ENCODE results near the gene CCDC93.

GRCh38 chr2:118013221-118013723, 598 bp downstream of the CCDC93 start:
- TF ChIP-seq ELF4 (IDR thresholded peaks at IDR 0.05), result no peak
- no peak for TF ChIP-seq ARNT (IDR thresholded peaks at IDR 0.05)
- TF ChIP-seq FOXM1 (IDR thresholded peaks at IDR 0.05; ENCODE audit: borderline replicate concordance), result no peak
- TF ChIP-seq SP1 (IDR thresholded peaks at IDR 0.05), result no peak
- no peak for TF ChIP-seq PKNOX1 (IDR thresholded peaks at IDR 0.05)
- TF ChIP-seq TARDBP (IDR thresholded peaks at IDR 0.05), result no peak
- no peak for TF ChIP-seq FOXA1 (IDR thresholded peaks at IDR 0.05)
- no peak for TF ChIP-seq BHLHE40 (IDR thresholded peaks at IDR 0.05; ENCODE audit: borderline replicate concordance)
- no peak for TF ChIP-seq LEF1 (IDR thresholded peaks at IDR 0.05; ENCODE audit: borderline replicate concordance)
- no peak for TF ChIP-seq NFRKB (IDR thresholded peaks at IDR 0.05)
- TF ChIP-seq L3MBTL2 (conservative IDR thresholded peaks at IDR 0.05), result no peak
- TF ChIP-seq FOXK2 (IDR thresholded peaks at IDR 0.05), result no peak
- no peak for TF ChIP-seq SUZ12 (IDR thresholded peaks at IDR 0.05)

Measured in HEK293T (cell line).